Epithelial cell of esophagus (primary cell): ENCODE data around the gene PLEKHG4B.
A peak's percentile ranks its signal among the peaks of the same experiment; 100 is the strongest.

ENCODE experiments used
- DNase-seq: peaks from one replicate; pipeline ENCODE4 v3.0.0; 2010; ENCODE audit warnings: low read depth
- H3K4me3 ChIP-seq: 2 replicates; pipeline ENCODE4 v1.5.1; 2011; ENCODE audit warnings: mild to moderate bottlenecking, low read length, control low read depth
- TF ChIP-seq, protein P1 (sequence below): IDR thresholded peaks from 2 replicates; pipeline ENCODE4 v1.5.1; 2011; ENCODE audit warnings: low read depth, mild to moderate bottlenecking, low read length, control low read depth, inconsistent platforms; ENCODE audit not compliant: insufficient read depth; ENCODE audit errors: missing control alignments

PLEKHG4B gene

DNA sequence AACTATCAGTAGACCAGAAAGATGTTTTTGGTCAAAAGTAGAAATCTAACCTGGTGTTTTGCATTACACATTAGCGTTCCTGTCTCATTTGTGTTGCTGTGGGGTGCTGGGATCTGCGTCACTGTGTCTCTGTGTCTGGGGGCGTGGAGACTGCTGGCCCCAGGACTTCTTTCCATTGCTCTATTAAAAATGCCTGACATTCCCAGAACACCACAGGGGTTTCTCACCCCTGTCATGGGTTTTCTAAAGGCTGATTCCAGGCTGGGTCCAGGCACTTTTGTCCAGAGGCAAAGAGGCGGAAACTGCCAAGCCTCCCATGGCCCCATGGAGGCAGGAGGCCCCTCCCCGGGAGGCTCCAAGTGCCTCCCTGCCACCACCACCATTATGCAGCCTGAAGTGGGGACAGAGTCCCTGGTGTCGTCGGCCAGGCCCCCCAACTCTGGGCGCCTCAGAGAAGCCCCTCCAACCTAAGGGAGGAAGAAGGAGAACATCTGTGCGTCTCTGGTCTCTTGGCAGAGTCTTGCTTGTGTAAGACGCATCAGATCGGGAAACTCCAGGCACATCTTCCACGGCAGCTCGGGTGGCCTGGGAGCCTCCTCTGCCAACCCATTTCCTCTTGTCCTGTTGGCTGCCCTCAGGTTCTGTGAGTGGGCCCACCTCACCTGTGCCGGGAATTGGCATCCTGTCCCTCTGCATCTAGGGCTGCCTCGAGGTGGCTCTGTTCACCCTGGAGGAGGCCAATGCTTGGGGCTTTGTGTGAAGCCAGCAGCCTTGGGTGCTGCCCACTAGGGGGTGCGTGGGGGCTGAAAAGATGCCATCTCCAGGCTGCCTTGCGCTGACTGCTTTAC, 13.8 kb upstream of the PLEKHG4B start:
- no peak overlapping the region for H3K4me3 ChIP-seq
- TF ChIP-seq, protein P1, sequence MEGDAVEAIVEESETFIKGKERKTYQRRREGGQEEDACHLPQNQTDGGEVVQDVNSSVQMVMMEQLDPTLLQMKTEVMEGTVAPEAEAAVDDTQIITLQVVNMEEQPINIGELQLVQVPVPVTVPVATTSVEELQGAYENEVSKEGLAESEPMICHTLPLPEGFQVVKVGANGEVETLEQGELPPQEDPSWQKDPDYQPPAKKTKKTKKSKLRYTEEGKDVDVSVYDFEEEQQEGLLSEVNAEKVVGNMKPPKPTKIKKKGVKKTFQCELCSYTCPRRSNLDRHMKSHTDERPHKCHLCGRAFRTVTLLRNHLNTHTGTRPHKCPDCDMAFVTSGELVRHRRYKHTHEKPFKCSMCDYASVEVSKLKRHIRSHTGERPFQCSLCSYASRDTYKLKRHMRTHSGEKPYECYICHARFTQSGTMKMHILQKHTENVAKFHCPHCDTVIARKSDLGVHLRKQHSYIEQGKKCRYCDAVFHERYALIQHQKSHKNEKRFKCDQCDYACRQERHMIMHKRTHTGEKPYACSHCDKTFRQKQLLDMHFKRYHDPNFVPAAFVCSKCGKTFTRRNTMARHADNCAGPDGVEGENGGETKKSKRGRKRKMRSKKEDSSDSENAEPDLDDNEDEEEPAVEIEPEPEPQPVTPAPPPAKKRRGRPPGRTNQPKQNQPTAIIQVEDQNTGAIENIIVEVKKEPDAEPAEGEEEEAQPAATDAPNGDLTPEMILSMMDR, result peak; percentile 44
- peak; percentile 21 for DNase-seq

DNA sequence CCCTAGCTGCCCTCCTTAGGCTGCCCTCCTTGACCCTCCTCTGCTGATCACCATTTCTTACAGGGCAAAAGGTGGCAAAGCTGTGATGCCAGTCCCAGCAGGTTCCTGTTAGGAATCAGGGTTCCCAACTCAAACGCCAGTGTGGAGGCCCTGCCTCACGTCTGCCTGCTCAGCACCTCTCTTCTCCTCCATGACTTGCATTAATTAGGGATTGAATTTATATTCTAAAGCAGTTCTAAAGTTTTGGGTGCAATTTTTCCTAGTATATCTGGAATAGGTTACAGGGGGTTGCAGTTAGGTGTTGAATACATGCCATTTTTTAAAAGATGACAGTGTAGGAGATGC, 13.2 kb upstream of the PLEKHG4B start:
- H3K4me3 ChIP-seq, result no peak overlapping the region
- TF ChIP-seq, protein P1, result no peak
- DNase-seq, result no peak

- DNase-seq, result no peak
- TF ChIP-seq, protein P1, result no peak
- no peak overlapping the region for H3K4me3 ChIP-seq
Measured at GRCh38 chr5:79263-79662, 12.7 kb upstream of the PLEKHG4B start.

- TF ChIP-seq, protein P1, result no peak
- no peak for DNase-seq
- no peak overlapping the region for H3K4me3 ChIP-seq
Measured at GRCh38 chr5:79821-80220, 12.1 kb upstream of the PLEKHG4B start.

- no peak overlapping the region for H3K4me3 ChIP-seq
- TF ChIP-seq, protein P1, result no peak
- no peak for DNase-seq
Measured at GRCh38 chr5:81391-82021, 10.5 kb upstream of the PLEKHG4B start.

GRCh38 chr5:82097-82496, 9.9 kb upstream of the PLEKHG4B start:
- H3K4me3 ChIP-seq, result no peak overlapping the region
- TF ChIP-seq, protein P1, result no peak
- DNase-seq, result no peak

- DNase-seq, result no peak
- TF ChIP-seq, protein P1, result no peak
- no peak overlapping the region for H3K4me3 ChIP-seq
Measured at GRCh38 chr5:82570-82969, 9.4 kb upstream of the PLEKHG4B start.
